ENCODE measurements around the gene RNU6-9.
A peak's percentile ranks its signal among the peaks of the same experiment; 100 is the strongest.
"Not testable (repeated sequence)": the region's sequence is repeated elsewhere in the genome, so short reads cannot be mapped to it uniquely, and the experiment has no call there.

Gene RNU6-9

GRCh38 chr19:861756-862580 lies 31.3 kb upstream of the RNU6-9 start:
- no peak for DNase-seq

GRCh38 chr19:862581-863314 lies 30.5 kb upstream of the RNU6-9 start:
- DNase-seq, result no peak

GRCh38 chr19:863315-863620 lies 30.0 kb upstream of the RNU6-9 start:
- no peak for DNase-seq

- DNase-seq, result no peak
Observed at GRCh38 chr19:866769-867300, 26.4 kb upstream of the RNU6-9 start.

GRCh38 chr19:867301-867793 lies 25.9 kb upstream of the RNU6-9 start:
- DNase-seq, result no peak

GRCh38 chr19:867855-868457 lies 25.3 kb upstream of the RNU6-9 start:
- no peak for DNase-seq

GRCh38 chr19:868458-869244 lies 24.6 kb upstream of the RNU6-9 start:
- no peak for DNase-seq

GRCh38 chr19:869245-870177 lies 23.8 kb upstream of the RNU6-9 start:
- no peak for DNase-seq

- DNase-seq, result no peak
Observed at GRCh38 chr19:870314-870713, 23.0 kb upstream of the RNU6-9 start.

- no peak for DNase-seq
Observed at GRCh38 chr19:870963-871401, 22.3 kb upstream of the RNU6-9 start.

- no peak for DNase-seq
Observed at GRCh38 chr19:871446-872265, 21.6 kb upstream of the RNU6-9 start.

- no peak for DNase-seq
Observed at GRCh38 chr19:872266-872951, 20.9 kb upstream of the RNU6-9 start.

- DNase-seq, result peak; percentile 34
Observed at GRCh38 chr19:873084-873483, 20.2 kb upstream of the RNU6-9 start.

GRCh38 chr19:873561-874041 lies 19.7 kb upstream of the RNU6-9 start:
- DNase-seq, result no peak

- no peak for DNase-seq
Observed at GRCh38 chr19:875265-875879, 17.9 kb upstream of the RNU6-9 start.

GRCh38 chr19:876089-876488 lies 17.2 kb upstream of the RNU6-9 start:
- DNase-seq, result no peak

GRCh38 chr19:876780-877314 lies 16.4 kb upstream of the RNU6-9 start:
- DNase-seq, result no peak

GRCh38 chr19:877992-878660 lies 15.2 kb upstream of the RNU6-9 start:
- not testable (repeated sequence) for DNase-seq

Measured in NK-92 treated with Interleukin-12 subunit alpha and Interleukin-12 subunit beta, amount 100 ng/mL, for 24 hours (cell line).